HEK293 (cell line): ENCODE results near the gene ZNF563.
A peak's percentile ranks its signal among the peaks of the same experiment; 100 is the strongest.

ENCODE experiments used
- CTCF ChIA-PET: fragments of 350-600 bp; formaldehyde crosslinking; extraction: SDS; loops from one replicate; lab custom pipeline; 2021; ENCODE audit warnings: antibody characterized with exemption; lab: Yijun Ruan, JAX
- POLR2A ChIA-PET: fragments of 300-600 bp; formaldehyde crosslinking; extraction: SDS; loops from one replicate; lab custom pipeline; 2020; ENCODE audit warnings: antibody characterized with exemption, inconsistent platforms; lab: Yijun Ruan, JAX
- H3K27ac ChIP-seq: fragments of 200-500 bp; sonication (Bioruptor generic); 2 replicates; pipeline ENCODE4 v1.5.1; 2014; ENCODE audit warnings: low read depth, low read length, control low read depth, inconsistent platforms; ENCODE audit errors: extremely low read depth
- H3K36me3 ChIP-seq, 2 experiments: fragments of 200-500 bp in 1 of 2; sonication (Bioruptor generic) in 1 of 2; 1 replicate in 1 of 2; 2 replicates in 1 of 2; pipeline ENCODE4 v1.5.1; 2014 to 2017; ENCODE audit warnings: inconsistent platforms in 2 of 2, low read length in 2 of 2; ENCODE audit not compliant: control insufficient read depth in 2 of 2, insufficient read depth in 1 of 2
- H3K4me1 ChIP-seq: fragments of 200-500 bp; sonication (Bioruptor generic); 2 replicates; pipeline ENCODE4 v1.5.1; 2014; ENCODE audit warnings: mild to moderate bottlenecking, low read length, inconsistent platforms; ENCODE audit not compliant: control insufficient read depth, insufficient read depth
- H3K4me3 ChIP-seq: 2 replicates; pipeline ENCODE4 v1.5.1; 2011; ENCODE audit warnings: low read depth, mild to moderate bottlenecking, control low read depth, low read length, moderate library complexity
- H3K9me3 ChIP-seq: fragments of 200-500 bp; sonication (Bioruptor generic); 2 replicates; pipeline ENCODE4 v1.5.1; 2014; ENCODE audit warnings: low read depth, low read length, inconsistent platforms; ENCODE audit not compliant: control insufficient read depth, insufficient read depth
- KLF16 ChIP-seq: fragments of 450-650 bp; formaldehyde crosslinking; IDR thresholded peaks from 2 replicates; pipeline ENCODE4 v1.5.1; 2017; ENCODE audit warnings: missing biosample characterization, missing genetic modification characterization
- PRDM10 ChIP-seq: fragments of 450-650 bp; formaldehyde crosslinking; IDR thresholded peaks from 2 replicates; pipeline ENCODE4 v1.5.1; 2016; ENCODE audit warnings: missing biosample characterization, missing genetic modification characterization
- SCRT1 ChIP-seq: fragments of 450-650 bp; formaldehyde crosslinking; IDR thresholded peaks from 2 replicates; pipeline ENCODE4 v1.5.1; 2016; ENCODE audit warnings: missing biosample characterization, missing genetic modification characterization, borderline replicate concordance
- ZBTB8A ChIP-seq: fragments of 450-650 bp; formaldehyde crosslinking; IDR thresholded peaks from 2 replicates; pipeline ENCODE4 v1.5.1; 2016; ENCODE audit warnings: missing biosample characterization, missing genetic modification characterization
- ZFP3 ChIP-seq: fragments of 450-650 bp; formaldehyde crosslinking; IDR thresholded peaks from 2 replicates; pipeline ENCODE4 v1.5.1; 2016; ENCODE audit warnings: low read depth, missing biosample characterization, missing genetic modification characterization
- ZNF121 ChIP-seq: fragments of 450-650 bp; formaldehyde crosslinking; IDR thresholded peaks from 2 replicates; pipeline ENCODE4 v1.5.1; 2016; ENCODE audit warnings: missing biosample characterization, missing genetic modification characterization
- ZNF138 ChIP-seq: fragments of 450-650 bp; formaldehyde crosslinking; IDR thresholded peaks from 2 replicates; pipeline ENCODE4 v1.5.1; 2016; ENCODE audit warnings: missing biosample characterization, missing genetic modification characterization, borderline replicate concordance
- ZNF140 ChIP-seq: fragments of 450-650 bp; formaldehyde crosslinking; IDR thresholded peaks from 2 replicates; pipeline ENCODE4 v1.5.1; 2016; ENCODE audit warnings: missing biosample characterization, missing genetic modification characterization
- ZNF214 ChIP-seq: fragments of 450-650 bp; formaldehyde crosslinking; IDR thresholded peaks from 2 replicates; pipeline ENCODE4 v1.5.1; 2017; ENCODE audit warnings: missing biosample characterization, mild to moderate bottlenecking, missing genetic modification characterization, borderline replicate concordance
- ZNF280D ChIP-seq: fragments of 450-650 bp; formaldehyde crosslinking; IDR thresholded peaks from 2 replicates; pipeline ENCODE4 v1.5.1; 2016; ENCODE audit warnings: missing biosample characterization, missing genetic modification characterization
- ZNF354C ChIP-seq: fragments of 450-650 bp; formaldehyde crosslinking; IDR thresholded peaks from 2 replicates; pipeline ENCODE4 v1.5.1; 2016; ENCODE audit warnings: missing biosample characterization, missing genetic modification characterization, low read depth, borderline replicate concordance
- ZNF416 ChIP-seq: fragments of 450-650 bp; formaldehyde crosslinking; IDR thresholded peaks from 2 replicates; pipeline ENCODE4 v1.5.1; 2016; ENCODE audit warnings: missing biosample characterization, missing genetic modification characterization
- ZNF544 ChIP-seq: fragments of 450-650 bp; formaldehyde crosslinking; IDR thresholded peaks from 2 replicates; pipeline ENCODE4 v1.5.0; 2017; ENCODE audit warnings: missing biosample characterization, missing genetic modification characterization
- ZNF558 ChIP-seq: fragments of 450-650 bp; formaldehyde crosslinking; IDR thresholded peaks from 2 replicates; pipeline ENCODE4 v1.5.1; 2016; ENCODE audit warnings: missing biosample characterization, missing genetic modification characterization
- ZNF623 ChIP-seq: fragments of 450-650 bp; formaldehyde crosslinking; IDR thresholded peaks from 2 replicates; pipeline ENCODE4 v1.5.1; 2016; ENCODE audit warnings: missing biosample characterization, missing genetic modification characterization
- TF ChIP-seq, protein P1 (sequence below): fragments of 450-650 bp; formaldehyde crosslinking; IDR thresholded peaks from 2 replicates; pipeline ENCODE4 v1.5.1; 2016; ENCODE audit warnings: missing biosample characterization, missing genetic modification characterization, low read depth
- TF ChIP-seq, protein P2 (sequence below): fragments of 450-650 bp; formaldehyde crosslinking; IDR thresholded peaks from 2 replicates; pipeline ENCODE4 v1.5.1; 2016; ENCODE audit warnings: missing biosample characterization, missing genetic modification characterization
- TF ChIP-seq, protein P3 (sequence below): fragments of 450-650 bp; formaldehyde crosslinking; IDR thresholded peaks from 2 replicates; pipeline ENCODE4 v1.5.1; 2016; ENCODE audit warnings: missing biosample characterization, missing genetic modification characterization

The ZNF563 gene

DNA sequence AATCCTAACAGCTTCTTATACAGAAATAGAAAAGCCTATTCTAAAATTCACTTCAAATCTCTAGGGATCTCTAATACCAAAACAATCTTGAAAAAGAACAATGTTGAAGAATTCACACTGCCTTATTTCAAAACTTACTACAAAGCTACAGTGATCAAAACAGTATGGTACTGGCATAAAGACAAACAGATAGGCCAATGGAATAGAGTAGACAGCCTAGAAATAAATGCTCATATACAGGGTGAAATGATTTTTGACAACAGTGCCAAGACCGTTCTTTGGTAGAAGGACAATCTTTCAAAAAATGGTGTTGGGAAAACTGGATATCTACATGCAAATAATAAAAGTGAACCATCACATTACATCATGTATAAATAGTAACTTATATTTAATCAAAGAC lies 11.8 kb upstream of the ZNF563 start:
- TF ChIP-seq, protein P1, sequence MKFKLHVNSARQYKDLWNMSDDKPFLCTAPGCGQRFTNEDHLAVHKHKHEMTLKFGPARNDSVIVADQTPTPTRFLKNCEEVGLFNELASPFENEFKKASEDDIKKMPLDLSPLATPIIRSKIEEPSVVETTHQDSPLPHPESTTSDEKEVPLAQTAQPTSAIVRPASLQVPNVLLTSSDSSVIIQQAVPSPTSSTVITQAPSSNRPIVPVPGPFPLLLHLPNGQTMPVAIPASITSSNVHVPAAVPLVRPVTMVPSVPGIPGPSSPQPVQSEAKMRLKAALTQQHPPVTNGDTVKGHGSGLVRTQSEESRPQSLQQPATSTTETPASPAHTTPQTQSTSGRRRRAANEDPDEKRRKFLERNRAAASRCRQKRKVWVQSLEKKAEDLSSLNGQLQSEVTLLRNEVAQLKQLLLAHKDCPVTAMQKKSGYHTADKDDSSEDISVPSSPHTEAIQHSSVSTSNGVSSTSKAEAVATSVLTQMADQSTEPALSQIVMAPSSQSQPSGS: no peak
- TF ChIP-seq PRDM10 (tag by site-specific recombination): no peak
- 0 out of 2 replicates have a peak, but pooled peaks have one; percentile 60 for TF ChIP-seq ZNF280D
- H3K4me1 ChIP-seq: no peaks in the 10 kb centered on the region
- H3K36me3 ChIP-seq: peaks cover 0 to 6% of the 10 kb centered on the region in 2 experiments; a peak in 1 of 3 replicates
- no peak overlapping the region for H3K4me3 ChIP-seq
- CTCF ChIA-PET: interaction anchor here (1.1 kb wide), 1 partner anchor 126 kb away, joined by 6 read pairs; no protein-coding TSS in a partner anchor
- no peaks in the 10 kb centered on the region for H3K9me3 ChIP-seq
- POLR2A ChIA-PET: no interaction called here
- no peak overlapping the region for H3K27ac ChIP-seq

DNA sequence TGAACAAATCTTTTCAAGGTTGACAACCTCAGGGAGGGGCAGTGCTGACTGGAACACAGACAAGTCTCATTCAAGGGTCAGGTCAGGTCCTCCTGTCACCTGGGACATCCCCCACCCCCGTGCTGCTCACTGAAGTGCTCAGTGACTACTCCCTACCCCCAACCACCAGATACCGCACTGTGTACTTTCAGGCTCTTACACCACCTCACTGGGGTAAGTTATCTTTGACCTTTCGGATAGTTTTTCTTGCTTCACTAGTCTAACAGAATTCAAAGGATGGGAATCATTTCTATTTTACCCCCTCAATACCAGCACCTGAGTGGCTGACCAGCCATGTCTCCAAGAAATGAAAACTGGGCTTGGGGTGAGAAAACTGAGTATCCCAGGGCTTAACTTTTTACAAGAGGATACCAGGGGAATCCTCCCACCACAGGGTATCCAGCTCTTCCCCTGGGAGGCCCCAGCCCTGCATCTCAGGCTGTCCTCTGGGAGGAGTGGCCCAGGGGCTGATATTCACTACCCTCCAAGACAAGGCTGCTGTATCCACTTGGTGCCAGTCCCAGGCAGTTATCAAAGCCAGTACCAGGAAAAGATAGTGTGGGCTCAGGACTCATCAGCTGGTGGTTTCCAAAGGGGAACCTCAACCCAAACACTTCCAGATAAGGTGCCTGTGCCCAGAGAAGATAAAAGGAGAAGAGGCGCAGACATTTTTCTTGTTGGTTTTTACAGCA lies 2.1 kb downstream of the ZNF563 start:
- no peaks in the 10 kb centered on the region for H3K9me3 ChIP-seq
- H3K4me1 ChIP-seq: no peaks in the 10 kb centered on the region
- TF ChIP-seq ZFP3: no peak
- no peak for TF ChIP-seq PRDM10 (tag by site-specific recombination)
- no peak for TF ChIP-seq ZNF214 (tag by site-specific recombination)
- TF ChIP-seq, protein P2, sequence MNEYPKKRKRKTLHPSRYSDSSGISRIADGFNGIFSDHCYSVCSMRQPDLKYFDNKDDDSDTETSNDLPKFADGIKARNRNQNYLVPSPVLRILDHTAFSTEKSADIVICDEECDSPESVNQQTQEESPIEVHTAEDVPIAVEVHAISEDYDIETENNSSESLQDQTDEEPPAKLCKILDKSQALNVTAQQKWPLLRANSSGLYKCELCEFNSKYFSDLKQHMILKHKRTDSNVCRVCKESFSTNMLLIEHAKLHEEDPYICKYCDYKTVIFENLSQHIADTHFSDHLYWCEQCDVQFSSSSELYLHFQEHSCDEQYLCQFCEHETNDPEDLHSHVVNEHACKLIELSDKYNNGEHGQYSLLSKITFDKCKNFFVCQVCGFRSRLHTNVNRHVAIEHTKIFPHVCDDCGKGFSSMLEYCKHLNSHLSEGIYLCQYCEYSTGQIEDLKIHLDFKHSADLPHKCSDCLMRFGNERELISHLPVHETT (tag by site-specific recombination): no peak
- no peak for TF ChIP-seq SCRT1 (tag by site-specific recombination)
- no peak for TF ChIP-seq ZNF138 (tag by site-specific recombination)
- no peak for TF ChIP-seq ZNF354C (tag by site-specific recombination)
- TF ChIP-seq ZNF416: no peak
- TF ChIP-seq, protein P3, sequence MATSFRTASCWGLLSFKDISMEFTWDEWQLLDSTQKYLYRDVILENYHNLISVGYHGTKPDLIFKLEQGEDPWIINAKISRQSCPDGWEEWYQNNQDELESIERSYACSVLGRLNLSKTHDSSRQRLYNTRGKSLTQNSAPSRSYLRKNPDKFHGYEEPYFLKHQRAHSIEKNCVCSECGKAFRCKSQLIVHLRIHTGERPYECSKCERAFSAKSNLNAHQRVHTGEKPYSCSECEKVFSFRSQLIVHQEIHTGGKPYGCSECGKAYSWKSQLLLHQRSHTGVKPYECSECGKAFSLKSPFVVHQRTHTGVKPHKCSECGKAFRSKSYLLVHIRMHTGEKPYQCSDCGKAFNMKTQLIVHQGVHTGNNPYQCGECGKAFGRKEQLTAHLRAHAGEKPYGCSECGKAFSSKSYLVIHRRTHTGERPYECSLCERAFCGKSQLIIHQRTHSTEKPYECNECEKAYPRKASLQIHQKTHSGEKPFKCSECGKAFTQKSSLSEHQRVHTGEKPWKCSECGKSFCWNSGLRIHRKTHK (tag by site-specific recombination): no peak
- no peak for TF ChIP-seq KLF16 (tag by site-specific recombination)
- no peak for TF ChIP-seq ZBTB8A (tag by site-specific recombination)
- TF ChIP-seq ZNF558 (tag by site-specific recombination): no peak
- no peak for TF ChIP-seq ZNF623 (tag by site-specific recombination)
- no peak for TF ChIP-seq ZNF140
- TF ChIP-seq ZNF544: no peak
- no peak for TF ChIP-seq ZNF121 (tag by site-specific recombination)
- H3K27ac ChIP-seq: no peak overlapping the region
- H3K36me3 ChIP-seq: no peaks in the 10 kb centered on the region
- CTCF ChIA-PET: no interaction called here
- H3K4me3 ChIP-seq: no peak overlapping the region
- POLR2A ChIA-PET: interaction anchor here (0.7 kb wide), 2 partner anchors 150 to 565 kb away, joined by 3 to 4 read pairs; partner anchors contain the start of gene ZNF441
